ENCODE results near the gene SPAG5.

SPAG5 gene

DNA sequence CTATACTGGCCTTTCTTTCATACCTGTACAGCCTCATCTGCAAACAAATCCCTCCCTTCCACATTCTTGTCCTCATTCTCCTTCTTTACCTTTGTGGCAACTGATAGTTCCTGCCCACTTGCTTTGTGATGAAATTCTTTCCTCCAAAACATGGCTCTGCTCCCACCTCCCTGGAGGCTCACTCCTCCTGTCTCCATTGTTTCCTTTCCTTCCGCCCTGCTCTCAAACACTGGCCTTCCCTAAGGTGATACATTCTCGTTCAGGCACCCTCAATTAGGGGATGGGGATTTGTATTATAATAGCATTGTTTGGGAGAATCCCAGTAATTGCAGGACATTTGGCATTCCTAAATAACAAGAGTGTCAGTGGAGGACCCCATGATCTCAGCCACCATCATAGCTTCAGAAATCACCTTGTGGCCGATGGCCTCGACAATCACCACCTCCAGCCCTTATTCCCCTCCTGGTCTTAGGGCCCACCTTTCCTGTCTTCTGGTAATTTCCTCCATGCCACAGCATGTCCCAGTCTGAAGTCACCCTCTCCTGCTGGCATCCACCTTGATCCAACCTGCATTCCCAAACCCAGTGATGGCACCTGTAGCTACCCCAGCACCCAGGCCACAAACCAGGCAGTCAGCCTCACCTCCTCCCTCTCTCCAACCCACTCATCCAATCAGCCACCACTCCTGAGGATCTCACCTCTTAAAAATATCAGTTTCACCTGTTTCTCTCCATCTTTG is 54.3 kb downstream of the SPAG5 start:
- DNase-seq: no peak

DNA sequence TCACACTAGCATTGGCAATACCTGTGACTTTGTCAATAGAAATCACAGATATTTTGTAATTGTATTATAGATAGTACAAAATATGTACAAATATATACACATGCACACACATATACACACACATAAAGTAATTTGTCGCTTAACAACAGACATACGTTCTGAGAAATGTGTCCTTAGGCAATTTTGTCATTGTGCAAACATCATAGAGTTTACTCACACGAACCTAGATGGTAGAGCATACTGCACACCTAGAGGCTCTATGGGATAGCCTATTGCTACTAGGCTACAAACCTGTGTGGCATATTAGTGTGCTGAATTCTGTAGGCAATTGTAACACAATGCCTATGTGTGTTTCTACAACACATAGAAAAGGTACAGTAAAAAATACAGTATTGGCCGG is 57.4 kb downstream of the SPAG5 start:
- DNase-seq: no peak

DNA sequence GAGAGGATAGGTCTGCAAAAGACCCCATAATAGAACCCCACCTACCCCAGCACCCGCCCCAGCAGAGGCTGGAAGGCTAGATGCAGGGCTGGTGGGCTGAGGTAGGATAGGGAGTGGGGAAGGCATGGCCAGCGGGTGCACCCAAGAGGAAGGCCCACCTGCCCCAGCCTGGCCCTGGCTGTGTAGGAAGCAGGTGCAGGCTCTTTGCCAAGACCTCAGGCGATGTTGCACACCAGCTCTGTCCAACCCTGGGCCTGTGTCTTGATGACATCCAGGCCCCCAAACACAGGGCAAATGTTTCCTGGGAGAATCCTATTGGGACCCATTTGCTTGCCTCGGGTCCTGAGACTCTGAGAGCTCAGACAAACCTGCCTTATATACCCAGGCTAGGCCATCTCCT is 58.6 kb downstream of the SPAG5 start:
- no peak for DNase-seq

DNA sequence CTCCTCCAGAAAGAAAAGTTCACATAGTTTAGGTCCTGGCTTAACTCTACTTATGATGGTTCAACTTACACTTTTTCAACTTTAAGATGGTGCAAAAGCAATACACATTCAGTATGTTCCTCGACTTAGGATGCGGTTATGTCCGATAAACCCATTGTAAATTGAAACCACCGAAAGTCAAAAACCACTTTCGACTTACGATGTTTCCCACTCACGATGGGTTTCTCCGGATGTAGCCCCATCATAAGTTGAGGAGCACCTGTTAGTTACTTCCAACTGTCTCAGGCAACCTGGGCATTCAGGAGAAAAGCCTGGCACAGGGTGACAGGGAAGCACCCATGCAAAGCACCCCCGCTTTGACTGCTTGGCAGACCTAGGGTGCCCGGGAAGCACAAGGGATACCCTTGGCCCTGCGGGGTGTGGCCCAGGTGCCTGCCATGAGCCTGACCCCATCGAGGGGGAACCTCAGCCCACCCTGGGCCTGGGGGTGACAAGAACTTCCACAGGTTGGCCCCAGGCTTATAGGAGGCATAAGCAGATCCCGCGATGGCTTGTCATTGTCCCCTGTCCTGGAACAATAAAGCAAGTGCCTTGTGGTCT is 60.4 kb downstream of the SPAG5 start:
- no peak for DNase-seq

DNA sequence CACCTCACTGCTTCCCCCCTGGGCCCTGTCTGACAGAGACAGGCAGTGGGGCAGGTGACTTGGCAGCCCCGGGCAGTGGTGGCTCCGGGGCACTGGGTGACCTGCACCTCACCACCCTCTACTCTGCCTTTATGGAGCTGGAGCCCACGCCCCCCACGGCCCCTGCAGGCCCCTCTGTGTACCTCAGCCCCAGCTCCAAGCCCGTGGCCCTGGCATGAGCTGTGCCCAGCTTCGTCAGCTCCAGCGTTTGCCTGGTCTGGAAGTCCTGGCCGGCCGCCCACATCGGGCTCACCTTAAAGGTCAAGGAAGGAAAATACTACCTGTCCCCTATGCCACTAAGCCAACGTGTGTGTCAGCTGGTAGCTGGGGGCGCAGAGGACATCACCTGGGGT is 61.6 kb downstream of the SPAG5 start:
- no peak for DNase-seq

DNA sequence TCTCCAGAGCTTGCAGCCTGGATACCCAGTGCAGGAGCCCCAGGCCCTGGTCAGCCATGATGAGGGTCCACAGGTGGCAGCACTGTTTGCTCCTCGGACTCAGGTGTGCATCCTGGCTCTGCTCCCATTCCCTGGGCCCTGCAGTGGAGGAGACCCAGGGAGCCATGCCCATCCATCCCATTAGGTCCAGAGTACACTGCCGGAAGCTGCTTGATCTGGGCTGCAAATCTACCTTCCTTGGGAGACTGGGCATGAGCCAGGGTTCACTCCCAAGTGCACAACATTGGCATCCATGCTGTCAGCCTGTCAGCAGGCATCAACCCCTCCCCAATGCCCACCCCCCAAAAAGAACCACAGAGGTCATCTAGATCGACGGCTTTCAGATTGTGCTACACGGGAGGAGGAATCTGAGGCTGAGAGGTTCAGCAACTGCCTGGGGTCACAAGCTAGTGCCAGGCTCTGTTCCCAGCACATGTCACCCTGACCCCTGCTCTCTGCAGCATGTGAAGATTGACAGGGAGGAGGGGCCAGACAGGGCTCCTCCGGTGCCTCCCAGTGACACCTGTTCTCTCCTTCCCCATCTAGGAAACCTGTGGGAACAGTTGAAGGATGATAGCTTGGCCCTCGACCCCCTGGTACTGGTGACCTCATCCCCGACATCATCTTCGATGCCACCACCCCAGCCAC is 62.1 kb downstream of the SPAG5 start:
- no peak for DNase-seq

DNA sequence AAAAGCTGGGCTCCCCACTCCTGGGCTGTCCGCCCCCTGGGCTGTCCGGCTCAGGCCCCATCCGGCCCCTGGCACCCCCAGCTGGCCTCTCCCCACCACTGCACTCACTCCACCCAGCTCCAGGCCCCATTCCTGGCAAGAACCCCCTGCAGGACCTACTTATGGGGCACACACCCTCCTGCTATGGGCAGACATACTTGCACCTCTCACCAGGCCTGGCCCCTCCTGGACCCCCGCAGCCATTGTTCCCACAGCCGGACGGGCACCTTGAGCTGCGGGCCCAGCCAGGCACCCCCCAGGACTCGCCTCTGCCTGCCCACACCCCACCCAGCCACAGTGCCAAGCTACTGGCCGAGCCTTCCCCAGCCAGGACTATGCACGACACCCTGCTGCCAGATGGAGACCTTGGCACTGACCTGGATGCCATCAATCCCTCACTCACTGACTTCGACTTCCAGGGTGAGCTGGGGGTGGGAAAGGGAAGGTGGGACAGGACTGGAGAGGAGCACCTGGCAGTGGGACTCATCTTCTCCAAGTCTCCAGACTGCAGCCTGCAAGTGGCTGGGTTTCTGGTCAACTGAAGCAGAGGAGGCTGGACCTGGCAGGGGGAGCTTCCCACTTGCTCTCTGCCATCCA is 64.0 kb downstream of the SPAG5 start:
- DNase-seq: no peak

DNA sequence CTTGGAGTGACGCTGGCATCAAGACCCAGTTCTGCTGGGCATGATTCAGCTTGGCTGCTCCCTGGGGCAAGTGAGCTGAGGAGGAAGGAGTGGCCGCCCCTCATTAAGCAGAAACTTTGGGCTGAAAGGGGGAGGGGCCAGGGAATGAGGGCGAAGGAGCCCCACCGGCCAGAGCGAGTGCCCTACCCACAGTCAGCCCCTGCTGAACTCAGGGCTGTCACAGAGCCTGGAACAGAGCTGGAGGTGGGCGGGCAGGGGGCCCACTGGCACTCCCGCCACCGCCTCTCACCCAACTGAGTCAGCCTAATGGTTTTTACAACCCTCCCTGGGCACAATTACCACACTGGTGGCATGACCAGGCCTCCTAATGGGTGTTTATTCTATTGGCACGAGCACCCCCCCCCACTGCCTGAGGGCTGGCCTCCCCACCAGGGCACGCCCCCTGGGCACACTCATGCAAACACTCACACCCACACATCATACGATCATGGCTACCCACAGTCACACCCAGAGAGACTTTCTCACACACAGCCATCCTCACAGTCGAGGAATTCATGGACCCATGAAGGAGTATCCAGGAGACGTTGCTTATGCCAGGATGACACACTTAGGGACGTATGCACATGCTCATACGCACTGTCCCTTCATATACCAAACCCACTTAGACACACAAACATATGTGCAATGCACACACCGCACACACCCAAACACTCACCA is 65.6 kb downstream of the SPAG5 start:
- DNase-seq: no peak

DNA sequence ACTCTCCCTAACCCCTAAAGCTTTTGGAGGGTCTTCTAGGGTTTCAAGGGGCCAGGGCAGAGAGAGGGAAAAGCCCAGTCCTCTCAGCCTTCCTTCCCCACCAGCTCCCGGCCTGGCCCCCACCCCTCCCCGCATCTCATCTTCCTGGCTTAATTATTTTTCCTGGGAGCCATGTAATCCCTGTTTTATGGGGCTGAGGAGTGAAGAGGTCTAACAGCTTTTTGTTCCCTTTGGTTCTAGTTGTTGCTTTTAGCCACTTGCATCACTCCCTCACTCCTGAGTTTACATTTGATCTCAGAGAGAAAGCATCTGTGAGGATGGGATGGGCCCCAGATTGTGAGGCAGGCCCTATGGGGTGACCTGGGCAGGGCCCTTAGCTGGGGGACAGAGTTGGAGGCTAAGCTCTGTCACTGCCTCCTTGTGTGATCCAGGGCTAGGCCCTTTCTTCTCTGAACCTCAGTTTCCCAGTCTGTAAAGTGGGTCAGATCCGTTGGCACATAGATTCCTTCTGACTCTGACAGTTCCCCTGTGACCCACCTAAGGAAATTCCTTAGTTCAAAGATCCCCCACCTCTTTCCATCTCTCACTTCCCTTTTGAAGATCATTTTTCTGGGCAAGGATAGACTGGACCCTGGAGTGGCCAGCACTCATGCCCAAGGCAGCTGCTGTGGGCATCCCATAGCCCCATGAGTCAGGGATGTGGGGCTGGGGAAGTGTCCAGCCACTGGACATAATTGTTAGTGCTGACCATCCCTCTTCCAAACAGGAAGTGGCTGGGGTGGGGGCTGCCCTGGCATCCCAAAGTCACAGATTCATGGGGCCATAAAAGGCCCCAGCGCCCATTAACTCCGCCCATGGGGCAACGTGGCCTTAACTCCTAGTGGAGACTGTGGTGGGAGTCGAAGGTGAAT is 66.5 kb downstream of the SPAG5 start:
- DNase-seq: no peak

DNA sequence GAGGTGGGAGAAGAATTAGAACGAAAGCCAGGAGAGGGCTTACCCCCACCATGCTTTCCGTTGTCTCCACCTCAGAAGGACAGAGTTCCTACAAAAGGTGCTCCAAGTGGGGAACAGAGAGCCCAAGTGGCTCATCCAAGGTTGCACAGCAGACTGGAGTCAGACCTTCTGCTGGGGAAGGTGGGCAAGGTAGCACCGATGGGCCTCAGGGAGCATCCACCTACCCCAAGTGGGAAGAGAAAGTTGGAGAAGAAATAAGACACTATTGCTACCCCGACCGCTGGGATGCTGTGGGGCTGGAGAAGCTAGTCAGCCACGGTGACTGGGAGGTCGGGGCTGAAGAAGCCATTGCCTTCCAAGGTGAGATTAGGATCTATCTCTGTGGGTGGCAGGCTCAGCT is 67.9 kb downstream of the SPAG5 start:
- no peak for DNase-seq

DNA sequence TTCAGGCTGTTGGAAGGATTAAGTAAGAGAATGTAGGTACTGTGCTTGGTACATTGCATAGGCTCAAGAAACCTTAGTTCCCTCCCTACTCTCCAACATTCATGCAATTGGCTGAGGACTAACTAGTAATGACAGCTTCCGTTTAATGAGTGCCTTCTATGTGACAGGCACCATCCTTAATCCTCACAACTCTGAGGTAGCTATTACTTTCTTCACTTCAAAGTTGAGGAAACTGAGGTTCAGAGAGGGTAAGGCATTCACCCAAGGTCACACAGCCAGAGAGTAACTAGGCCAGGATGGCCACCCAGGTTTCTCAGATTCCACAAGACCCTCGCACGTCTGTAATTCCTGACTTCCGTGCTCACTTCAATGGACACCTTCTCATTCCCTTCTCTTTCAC is 68.6 kb downstream of the SPAG5 start:
- DNase-seq: no peak

DNA sequence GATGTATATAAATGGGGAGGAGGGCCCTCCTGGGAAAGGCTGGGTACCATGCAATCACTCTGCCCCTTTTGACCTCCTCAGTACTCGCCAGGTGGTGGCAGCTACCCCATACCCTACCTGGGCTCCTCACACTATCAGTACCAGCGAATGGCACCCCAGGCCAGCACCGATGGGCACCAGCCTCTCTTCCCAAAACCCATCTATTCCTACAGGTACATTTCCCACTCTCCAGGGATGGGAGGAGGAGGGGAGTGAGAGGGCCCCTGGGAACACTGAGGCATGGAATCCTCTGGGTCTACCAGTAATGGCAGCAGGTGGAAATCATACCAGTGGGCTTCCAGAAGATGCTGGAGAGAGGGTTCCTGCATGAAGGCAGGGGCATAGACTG is 69.8 kb downstream of the SPAG5 start:
- no peak for DNase-seq

DNA sequence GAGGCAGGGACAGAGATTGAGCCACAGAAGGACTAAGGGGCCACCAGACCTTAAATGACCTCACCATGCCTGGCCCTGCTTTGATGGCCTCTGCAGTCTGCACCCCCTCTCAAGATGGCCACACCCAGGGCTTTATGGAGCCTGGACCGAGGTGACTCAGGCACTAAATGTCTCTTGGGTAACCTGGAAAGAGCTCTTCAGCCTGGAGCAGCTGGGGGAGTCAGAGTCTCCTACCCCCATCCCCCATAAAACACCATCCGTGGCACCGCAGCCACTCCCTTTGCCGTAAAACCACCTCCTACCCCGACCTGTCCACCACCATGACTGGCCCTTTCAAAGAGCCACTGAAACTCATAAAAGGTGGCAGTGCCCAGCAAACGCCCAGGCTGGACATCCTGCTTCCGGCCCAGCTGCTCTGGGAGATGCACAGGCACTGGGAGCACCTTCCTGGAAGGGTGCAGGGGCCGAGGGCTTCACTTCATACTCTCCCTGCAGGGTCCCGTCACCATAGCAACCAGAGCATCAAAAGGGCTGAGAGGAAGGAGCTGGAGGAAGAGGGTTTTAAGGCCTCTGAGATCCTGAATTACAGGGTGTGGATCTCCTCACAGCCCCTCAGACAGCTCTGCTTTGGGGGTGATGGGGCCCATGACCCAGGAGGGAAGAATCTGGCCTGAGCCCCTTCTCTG is 70.4 kb downstream of the SPAG5 start:
- DNase-seq: no peak

DNA sequence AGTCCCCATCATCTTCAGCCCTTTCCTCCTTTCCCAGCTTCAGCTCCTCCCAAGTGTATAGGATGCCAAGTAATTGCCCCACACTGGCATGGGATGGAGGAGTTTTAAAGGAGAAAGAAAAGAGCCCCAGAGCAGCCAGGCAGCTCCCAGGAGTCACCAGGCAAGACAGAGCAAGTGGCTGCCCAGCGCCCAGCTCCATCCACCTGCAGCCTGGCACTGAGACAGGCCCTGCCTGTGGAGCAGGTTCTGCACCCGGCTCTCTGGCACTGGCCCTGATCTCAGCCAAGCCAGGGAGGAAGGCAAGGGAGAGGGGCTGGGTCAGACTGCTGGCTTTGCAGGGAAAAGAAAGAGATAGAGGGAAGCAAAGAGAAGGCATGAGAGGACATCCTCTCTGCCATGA is 71.0 kb downstream of the SPAG5 start:
- no peak for DNase-seq

Data from activated CD4-positive, alpha-beta T cell treated with anti-CD3 and anti-CD28 coated beads, Interleukin-10, Interleukin-2, amounts not matched to agents 100 ng/mL and 50 ng/mL, durations not matched to agents 16 hours and 8 hours (primary cell).